Aorta (tissue), 5 donors: ENCODE results near the gene GALNT5. TPM values are rescaled to one million over a fixed set of nuclear protein-coding genes. Genes with fewer than 3 reads are reported as not detected.
"Not testable (repeated sequence)": the region's sequence is repeated elsewhere in the genome, so short reads cannot be mapped to it uniquely, and the experiment has no call there.

Experiments
- ATAC-seq: fragments of 200-7000 bp; cut with Tn5 transposase; one replicate; pipeline ENCODE4 v1.9.1; 2022; ENCODE audit warnings: moderate library complexity; ENCODE audit not compliant: low FRiP score
- DNase-seq, 2 donors: peaks; one replicate each; pipeline ENCODE4 v3.0.0-alpha.2; 2020
- H3K27ac ChIP-seq, 2 donors: one replicate each; pipeline ENCODE4 v1.5.1; 2013; ENCODE audit warnings: low read length in 2 of 2, mild to moderate bottlenecking in 2 of 2, moderate library complexity in 2 of 2, control low read depth in 1 of 2, inconsistent platforms in 1 of 2, low read depth in 1 of 2
- H3K27me3 ChIP-seq, 2 donors: one replicate each; pipeline ENCODE4 v1.6.1; 2013; ENCODE audit warnings: control low read depth in 1 of 2, low read length in 1 of 2, mild to moderate bottlenecking in 1 of 2, moderate library complexity in 1 of 2; ENCODE audit not compliant: insufficient read depth in 2 of 2, control insufficient read depth in 1 of 2
- H3K36me3 ChIP-seq, 2 donors: one replicate each; pipeline ENCODE4 v1.6.1; 2013; ENCODE audit warnings: control low read depth in 1 of 2, low read length in 1 of 2, mild to moderate bottlenecking in 1 of 2; ENCODE audit not compliant: insufficient read depth in 2 of 2, control insufficient read depth in 1 of 2
- H3K4me1 ChIP-seq, 2 donors: one replicate each; pipeline ENCODE4 v1.6.1; 2013; ENCODE audit warnings: low read length in 2 of 2, control low read depth in 1 of 2, mild to moderate bottlenecking in 1 of 2, moderate library complexity in 1 of 2; ENCODE audit not compliant: insufficient read depth in 2 of 2, control insufficient read depth in 1 of 2
- H3K4me3 ChIP-seq, 2 donors: one replicate each; pipeline ENCODE4 v1.5.1; 2013; ENCODE audit warnings: low read length in 2 of 2, control low read depth in 1 of 2, mild to moderate bottlenecking in 1 of 2
- H3K9me3 ChIP-seq: one replicate; pipeline ENCODE4 v1.6.1; 2013; ENCODE audit warnings: mild to moderate bottlenecking, low read length; ENCODE audit not compliant: control insufficient read depth
- WGBS, 2 donors: extraction: QIAGEN DNeasy Blood & Tissue Kit; methylation state at CpG; one replicate each; pipeline ENCODE4 v1.1.7; 2013; 5-methylcytosine and 5-hydroxymethylcytosine counted together
- intact Hi-C, 2 donors: fragments of 100-400 bp; cut with DNase I; formaldehyde crosslinking; loops; one replicate each; pipeline versions ENCODE4 v1.14.2 to v1.15.0; 2022
- polyA plus RNA-seq, 2 donors: library from polyadenylated mRNA; stranded (reverse); fragments of 200-250 nt; gene quantifications; one replicate each; pipeline ENCODE4 v1.2.3, GENCODE V29; 2013
- total RNA-seq, 2 donors: library from RNA; stranded (reverse); fragmentation: NEBNext Ultra II Directional; extraction: Animal tissue kit (Norgen Biotek cat#: 25700); gene quantifications; one replicate each; pipeline ENCODE4 v1.2.1, GENCODE V29; 2021
- donor health status: healthy with polysubstance abuse.
- donor health status: Bipolar disorder and iron deficiency.
- donor health status: DM: no; HTN: no; CAD: no.
- donor health status: DM: no; HTN: no; CAD: no.
- donor health status: DM: yes; HTN: yes; CAD: no.

The GALNT5 gene
- total and polyA plus RNA-seq, 4 donors, result 0.88 to 4.5 (median 2.1) TPM

GRCh38 chr2:157267476-157267875, 10.0 kb downstream of the GALNT5 start:
- H3K27ac ChIP-seq, result no peak overlapping the region
- WGBS, 2 donors, result 56 to 65% methylated on average over 2 of the region's 2 CpGs
- no peak for ATAC-seq
- intact Hi-C loops, result no loop called here
- no peak for DNase-seq
- H3K4me1 ChIP-seq, result no peaks in the 10 kb centered on the region
- H3K27me3 ChIP-seq, result no peaks in the 10 kb centered on the region
- no peak overlapping the region for H3K4me3 ChIP-seq
- no peaks in the 10 kb centered on the region for H3K9me3 ChIP-seq
- H3K36me3 ChIP-seq, result no peaks in the 10 kb centered on the region

- Histone ChIP-seq H3K9me3 (no peaks in the 10 kb centered on the region), H3K4me1 (no peaks in the 10 kb centered on the region), H3K4me3 (no peak overlapping the region), H3K36me3 (no peaks in the 10 kb centered on the region), H3K27ac (no peak overlapping the region), H3K27me3 (no peaks in the 10 kb centered on the region)
- no peak for DNase-seq
- 93 to 94% methylated on average over 2 of the region's 2 CpGs for WGBS, 2 donors
- ATAC-seq, result no peak
- intact Hi-C loops, result no loop called here
These were observed 11.6 kb downstream of the GALNT5 start for GRCh38 chr2:157269060-157269459.

GRCh38 chr2:157269922-157270321, 12.4 kb downstream of the GALNT5 start:
- 68 to 73% methylated on average over 2 of the region's 2 CpGs for WGBS, 2 donors
- ATAC-seq, result no peak

GRCh38 chr2:157271590-157272203, 14.2 kb downstream of the GALNT5 start:
- WGBS, 2 donors, result 94 to 96% methylated on average over 1 of the region's 1 CpG

More at GRCh38 chr2:157269922-157270321, 12.4 kb downstream of the GALNT5 start:
- Histone ChIP-seq H3K27ac (no peak overlapping the region), H3K9me3 (no peaks in the 10 kb centered on the region), H3K27me3 (no peaks in the 10 kb centered on the region), H3K36me3 (no peaks in the 10 kb centered on the region), H3K4me1 (no peaks in the 10 kb centered on the region), H3K4me3 (no peak overlapping the region)
- DNase-seq, result no peak
- intact Hi-C loops, result no loop called here

GRCh38 chr2:157279311-157279710, 21.8 kb downstream of the GALNT5 start:
- not testable (repeated sequence) for DNase-seq

More at GRCh38 chr2:157271590-157272203, 14.2 kb downstream of the GALNT5 start:
- intact Hi-C loops, result no loop called here
- H3K9me3 ChIP-seq, result no peaks in the 10 kb centered on the region
- ATAC-seq (no peak), DNase-seq (no peak)
- no peaks in the 10 kb centered on the region for H3K27me3 ChIP-seq
- H3K4me3 ChIP-seq, result no peak overlapping the region
- H3K36me3 ChIP-seq, result no peaks in the 10 kb centered on the region
- no peaks in the 10 kb centered on the region for H3K4me1 ChIP-seq
- H3K27ac ChIP-seq, result no peak overlapping the region

GRCh38 chr2:157281316-157281715, 23.8 kb downstream of the GALNT5 start:
- Histone ChIP-seq H3K4me3 (no peak overlapping the region), H3K36me3 (no peaks in the 10 kb centered on the region), H3K9me3 (no peaks in the 10 kb centered on the region), H3K4me1 (no peaks in the 10 kb centered on the region), H3K27ac (no peak overlapping the region), H3K27me3 (no peaks in the 10 kb centered on the region)
- WGBS, 2 donors, result 88 to 91% methylated on average over 6 of the region's 6 CpGs
- no peak for ATAC-seq
- DNase-seq, result no peak
- intact Hi-C loops, result no loop called here

More at GRCh38 chr2:157279311-157279710, 21.8 kb downstream of the GALNT5 start:
- H3K27me3 ChIP-seq, H3K27ac ChIP-seq, ATAC-seq, H3K9me3 ChIP-seq, H3K4me1 ChIP-seq, H3K36me3 ChIP-seq, H3K4me3 ChIP-seq, intact Hi-C loops: not testable (repeated sequence)
- 80 to 85% methylated on average over 7 of the region's 7 CpGs for WGBS, 2 donors

- intact Hi-C loops, result no loop called here
- no peak overlapping the region for H3K4me3 ChIP-seq
- no peak for DNase-seq
- no peaks in the 10 kb centered on the region for H3K27me3 ChIP-seq
- WGBS, 2 donors, result 22 to 31% methylated on average over 2 of the region's 2 CpGs
- H3K36me3 ChIP-seq, result no peaks in the 10 kb centered on the region
- no peak overlapping the region for H3K27ac ChIP-seq
- no peaks in the 10 kb centered on the region for H3K4me1 ChIP-seq
- ATAC-seq, result no peak
- H3K9me3 ChIP-seq, result no peaks in the 10 kb centered on the region
These were observed 26.0 kb downstream of the GALNT5 start for GRCh38 chr2:157283468-157283867.

- Histone ChIP-seq H3K27ac (no peak overlapping the region), H3K27me3 (no peaks in the 10 kb centered on the region), H3K36me3 (no peaks in the 10 kb centered on the region), H3K9me3 (no peaks in the 10 kb centered on the region), H3K4me1 (no peaks in the 10 kb centered on the region), H3K4me3 (no peak overlapping the region)
- DNase-seq (no peak), ATAC-seq (no peak)
- 90 to 95% methylated on average over 1 of the region's 1 CpG for WGBS, 2 donors
- intact Hi-C loops, result no loop called here
These were observed 29.7 kb downstream of the GALNT5 start for GRCh38 chr2:157287160-157287559.

- Histone ChIP-seq H3K9me3 (peaks cover 1% of the 10 kb centered on the region), H3K4me3 (no peak overlapping the region), H3K27ac (no peak overlapping the region), H3K36me3 (no peaks in the 10 kb centered on the region), H3K27me3 (no peaks in the 10 kb centered on the region), H3K4me1 (no peaks in the 10 kb centered on the region)
- ATAC-seq (no peak), DNase-seq (no peak)
- intact Hi-C loops, result no loop called here
- WGBS, 2 donors, result 83% methylated on average over 2 of the region's 2 CpGs
These were observed 33.0 kb downstream of the GALNT5 start for GRCh38 chr2:157290525-157290924.
